Heart left ventricle (tissue), 13 donors: ENCODE data around the gene KIAA0930.

Experiments used
- CTCF ChIP-seq, 12 donors: fragments of 200-600 bp; sonication (generic) in 4 of 12; IDR thresholded peaks; one replicate each; pipeline versions ENCODE4 v1.5.0 to v1.8.0; 2018 to 2022; ENCODE audit warnings: antibody characterized with exemption in 12 of 12, mild to moderate bottlenecking in 5 of 12
- POLR2A ChIP-seq, 2 donors: fragments of 450-650 bp; IDR thresholded peaks; one replicate each; pipeline ENCODE4 v1.6.1; 2017; ENCODE audit warnings: antibody characterized with exemption in 2 of 2, mild to moderate bottlenecking in 2 of 2, moderate library complexity in 2 of 2
- donor health status: ischemic (EF 13 %, LVEDD 7.1; RV severe dilation, severe dysfunction).
- donor health status: DM: no; HTN: yes; CAD: no.
- donor health status: DM: no; HTN: no; CAD: no.
- donor health status: ischemic (EF 25% LVEDD 6.9; RV normal size, moderate dysfunction).
- donor health status: ischemic (EF 25% LVEDD 5.7; RV mildly dilated, moderate dysfunction).
- donor health status: ischemic (EF 35%, LVEDD 5.7; RV mildly dilated, moderate dysfunction).
- donor health status: nonischemic (EF 11% LVEDD 7.7; RV severe dilation, severe dysfunction).
- donor health status: DM: yes; HTN: yes; CAD: no.
- donor health status: PGD.
- donor health status: ischemic (EF 29% LVEDD 5.4; RV normal size, mild dysfunction).
- donor health status: nonischemic (EF 23%, LVEDD 6.1; RV moderate dilation, normal function).

- TF ChIP-seq CTCF (IDR thresholded peaks at IDR 0.05) (no peak), POLR2A (IDR thresholded peaks at IDR 0.05) (no peak)
These were observed 6.9 kb downstream of the KIAA0930 start for GRCh38 chr22:45233827-45234226.
